GM10266 (cell line): Measurements from ENCODE around the gene ACOX3.

Experiments used
- DNase-seq: peaks from one replicate; pipeline ENCODE4 v3.0.0; 2012; ENCODE audit errors: extremely low spot score
- CTCF ChIP-seq: IDR thresholded peaks from 2 replicates; pipeline ENCODE4 v1.5.1; 2012; ENCODE audit warnings: mild to moderate bottlenecking, low read depth; ENCODE audit not compliant: control insufficient read depth, insufficient read depth; ENCODE audit errors: missing control alignments

ACOX3 gene

GRCh38 chr4:8376361-8377102, 64.0 kb downstream of the ACOX3 start:
- TF ChIP-seq CTCF = no peak
- DNase-seq = no peak

- TF ChIP-seq CTCF = no peak
- no peak for DNase-seq
Observed at GRCh38 chr4:8374851-8375649, 65.5 kb downstream of the ACOX3 start.

- TF ChIP-seq CTCF = no peak
- DNase-seq = no peak
Observed at GRCh38 chr4:8373973-8374545, 66.5 kb downstream of the ACOX3 start.

GRCh38 chr4:8373270-8373972, 67.1 kb downstream of the ACOX3 start:
- no peak for TF ChIP-seq CTCF
- no peak for DNase-seq

- TF ChIP-seq CTCF = no peak
- no peak for DNase-seq
Observed at GRCh38 chr4:8372506-8372905, 68.0 kb downstream of the ACOX3 start.

GRCh38 chr4:8371596-8371995, 68.9 kb downstream of the ACOX3 start:
- no peak for TF ChIP-seq CTCF

More at GRCh38 chr4:8371596-8371995, 68.9 kb downstream of the ACOX3 start:
- DNase-seq = no peak
